Endothelial cell of umbilical vein (primary cell): ENCODE data around the gene CCDC3. TPM values are rescaled to one million over a fixed set of nuclear protein-coding genes. Genes with fewer than 3 reads are reported as not detected.

Experiments used
- BruUV-seq: library from RNA; stranded (reverse); fragments of 400-500 nt; replicated peaks from 2 replicates; lab custom pipeline; 2021; lab: Mats Ljungman, UMichigan
- CTCF ChIA-PET: fragments of 300-600, 350-600 bp; sonication (Branson Sonifier 250); formaldehyde crosslinking; loops from one replicate; lab custom pipeline; 2021; ENCODE audit warnings: antibody characterized with exemption, inconsistent platforms; lab: Charles Lee
- POLR2A ChIA-PET: fragments of 300-600, 350-600 bp; sonication (Branson Sonifier 250); formaldehyde crosslinking; loops from one replicate; lab custom pipeline; 2021; ENCODE audit warnings: antibody characterized with exemption, inconsistent platforms; lab: Charles Lee
- DNase-seq: peaks from one replicate; pipeline ENCODE4 v3.0.0-alpha.2; 2011; ENCODE audit warnings: low read depth, low spot score
- FAIRE-seq: peaks from 2 replicates; lab custom pipeline; 2011; peaks lifted over from hg19 to GRCh38; lab: Jason Lieb, UNC
- H2AFZ ChIP-seq: 2 replicates; pipeline ENCODE4 v1.6.0; 2012; ENCODE audit warnings: low read depth, low read length, control low read depth, inconsistent platforms
- H3K27ac ChIP-seq: 2 replicates; pipeline ENCODE4 v1.5.1; 2011; ENCODE audit warnings: low read depth, mild to moderate bottlenecking, control low read depth, low read length, moderate library complexity; ENCODE audit not compliant: insufficient read depth
- H3K27me3 ChIP-seq, 2 experiments: 2 replicates each; pipeline versions ENCODE4 v1.6.0 to v1.6.1; 2011; ENCODE audit warnings: low read length in 2 of 2, mixed read lengths in 1 of 2; ENCODE audit not compliant: control insufficient read depth in 2 of 2, insufficient read depth in 2 of 2
- H3K36me3 ChIP-seq, 2 experiments: 2 replicates in 1 of 2; 3 replicates in 1 of 2; pipeline ENCODE4 v1.5.1; 2011; ENCODE audit warnings: low read length in 2 of 2, mild to moderate bottlenecking in 1 of 2, moderate library complexity in 1 of 2; ENCODE audit not compliant: control insufficient read depth in 2 of 2, insufficient read depth in 2 of 2; ENCODE audit errors: extremely low read depth in 1 of 2
- H3K4me1 ChIP-seq: 3 replicates; pipeline ENCODE4 v1.5.1; 2011; ENCODE audit warnings: mild to moderate bottlenecking, low read length; ENCODE audit not compliant: control insufficient read depth, insufficient read depth; ENCODE audit errors: extremely low read depth
- H3K4me2 ChIP-seq: 2 replicates; pipeline ENCODE4 v1.6.1; 2011; ENCODE audit warnings: low read length, control low read depth, mixed read lengths; ENCODE audit not compliant: insufficient read depth
- H3K4me3 ChIP-seq, 3 experiments: fragments of 200-600 bp in 1 of 3; sonication (generic), shearing (Covaris generic) in 1 of 3; replicated peaks in 1 of 3; 2 replicates each; pipeline ENCODE4 v1.5.1; 2011 to 2016; ENCODE audit warnings: control low read depth in 3 of 3, low read length in 3 of 3, mild to moderate bottlenecking in 2 of 3, inconsistent platforms in 1 of 3, low read depth in 1 of 3, moderate library complexity in 1 of 3; ENCODE audit not compliant: insufficient read depth in 1 of 3
- H3K79me2 ChIP-seq: 2 replicates; pipeline ENCODE4 v1.6.0; 2012; ENCODE audit warnings: low read length, inconsistent platforms; ENCODE audit not compliant: control insufficient read depth, insufficient read depth
- H3K9ac ChIP-seq: replicated peaks from 2 replicates; pipeline ENCODE3; 2011; ENCODE audit warnings: low read length, control low read depth; ENCODE audit not compliant: insufficient read depth; ENCODE audit errors: extremely low read depth
- H3K9me1 ChIP-seq: replicated peaks from 3 replicates; pipeline ENCODE4 v1.6.0; 2011; ENCODE audit warnings: mild to moderate bottlenecking, low read length; ENCODE audit not compliant: control insufficient read depth, insufficient read depth; ENCODE audit errors: extremely low read depth
- H3K9me3 ChIP-seq: replicated peaks from 2 replicates; pipeline ENCODE4 v1.5.1; 2012; ENCODE audit warnings: low read length, inconsistent platforms; ENCODE audit not compliant: control insufficient read depth, insufficient read depth
- H4K20me1 ChIP-seq: replicated peaks from 2 replicates; pipeline ENCODE3; 2011; ENCODE audit warnings: mild to moderate bottlenecking, low read length; ENCODE audit not compliant: control insufficient read depth, insufficient read depth; ENCODE audit errors: extremely low read depth
- CTCF ChIP-seq, 2 donors: IDR thresholded peaks; 1 replicate in 1 of 2; 2 replicates in 1 of 2; pipeline ENCODE4 v1.5.1; 2011; ENCODE audit warnings: low read length in 2 of 2, mild to moderate bottlenecking in 2 of 2, moderate library complexity in 2 of 2, control low read depth in 1 of 2, inconsistent platforms in 1 of 2, low read depth in 1 of 2; ENCODE audit not compliant: insufficient read depth in 1 of 2; ENCODE audit errors: extremely low read depth in 1 of 2
- EZH2 ChIP-seq: IDR thresholded peaks from 2 replicates; pipeline ENCODE4 v1.6.1; 2012; ENCODE audit warnings: borderline replicate concordance, low read depth, mild to moderate bottlenecking, moderate library complexity, low read length, inconsistent platforms; ENCODE audit not compliant: severe bottlenecking
- FOS ChIP-seq: IDR thresholded peaks from 2 replicates; pipeline ENCODE4 v1.6.1; 2011; ENCODE audit warnings: mild to moderate bottlenecking, low read length, moderate library complexity, borderline replicate concordance; ENCODE audit not compliant: insufficient read depth
- GATA2 ChIP-seq: IDR thresholded peaks from 2 replicates; pipeline ENCODE4 v1.7.0; 2011; ENCODE audit warnings: low read depth, mild to moderate bottlenecking, moderate library complexity, mixed read lengths, low read length; ENCODE audit not compliant: insufficient read length, insufficient read depth
- JUN ChIP-seq: IDR thresholded peaks from 2 replicates; pipeline ENCODE4 v1.6.1; 2011; ENCODE audit warnings: borderline replicate concordance, low read depth; ENCODE audit not compliant: insufficient read length, insufficient read depth
- MAX ChIP-seq: IDR thresholded peaks from 2 replicates; pipeline ENCODE4 v1.6.1; 2011; ENCODE audit not compliant: insufficient read depth, insufficient read length
- MYC ChIP-seq: IDR thresholded peaks from one replicate; pipeline ENCODE4 v1.6.1; 2011; ENCODE audit warnings: mild to moderate bottlenecking, low read depth, low read length
- POLR2A ChIP-seq: IDR thresholded peaks from 2 replicates; pipeline ENCODE4 v1.6.1; 2012; ENCODE audit warnings: low read depth, mild to moderate bottlenecking, control low read depth, low read length
- POLR2AphosphoS5 ChIP-seq: IDR thresholded peaks from 2 replicates; pipeline ENCODE4 v1.6.1; 2012; ENCODE audit warnings: low read depth, mild to moderate bottlenecking, control low read depth, low read length, moderate library complexity; ENCODE audit not compliant: insufficient read depth
- dilution Hi-C: fragments of 300-500 bp; cut with MboI; formaldehyde crosslinking; loops from one replicate; pipeline ENCODE4 v1.15.0; 2019; ENCODE audit warnings: low sequenced_read_pairs; ENCODE audit not compliant: extremely low pct_ligation_motif_present
- intact Hi-C: fragments of 100-400 bp; cut with micrococcal nuclease; formaldehyde crosslinking; loops from one replicate; pipeline ENCODE4 v1.10.0; 2022
- polyA plus RNA-seq, 4 experiments: library from polyadenylated mRNA; depleted of rRNA in 3 of 4; stranded (reverse) in 3 of 4; unstranded in 1 of 4; fragments of >200 nt; gene quantifications; 2 replicates each; pipeline versions ENCODE4 v1.2.1 to v1.2.3, GENCODE V29; 2011 to 2012; ENCODE audit warnings: missing spikeins in 1 of 4
- total RNA-seq: library from RNA; stranded (reverse); gene quantifications from 2 replicates; pipeline ENCODE4 v1.2.3, GENCODE V29; 2021

The CCDC3 gene
- total and polyA plus RNA-seq, 2 donors (not counting 3 experiments of a cell fraction or from before 2014, with no cell fraction given): 0.90 to 1.4 TPM

GRCh38 chr10:12981570-12981969 lies 19.9 kb downstream of the CCDC3 start:
- H3K79me2 ChIP-seq: no peaks in the 10 kb centered on the region
- DNase-seq (no peak), FAIRE-seq (no peak)
- dilution Hi-C loops (no loop called here), intact Hi-C loops (no loop called here)
- no TSS peak for BruUV-seq
- no peaks in the 10 kb centered on the region for H4K20me1 ChIP-seq
- no peak overlapping the region for H3K9ac ChIP-seq
- no peak overlapping the region for H3K27ac ChIP-seq
- no peak overlapping the region for H3K4me3 ChIP-seq
- TF ChIP-seq MYC (no peak), POLR2A (no peak), JUN (no peak), MAX (no peak), GATA2 (no peak), POLR2AphosphoS5 (no peak), CTCF (IDR thresholded peaks at IDR 0.05; ENCODE audit: extremely low read depth in 1 of 2, insufficient read depth in 1 of 2, low read depth in 1 of 2, low read length in 2 of 2) (no peak), EZH2 (no peak), FOS (no peak)
- H3K27me3 ChIP-seq: no peaks in the 10 kb centered on the region
- no peaks in the 10 kb centered on the region for H3K9me3 ChIP-seq
- no peak overlapping the region for H3K4me2 ChIP-seq
- no peak overlapping the region for H2AFZ ChIP-seq
- ChIA-PET POLR2A (no interaction called here), CTCF (interaction anchor here (1.2 kb wide), 1 partner anchor 717 kb away, joined by 3 read pairs; no protein-coding TSS in a partner anchor)
- no peaks in the 10 kb centered on the region for H3K9me1 ChIP-seq
- H3K36me3 ChIP-seq: no peaks in the 10 kb centered on the region
- H3K4me1 ChIP-seq: no peaks in the 10 kb centered on the region
